Measurements from ENCODE around the gene ACTRT3.

DNA sequence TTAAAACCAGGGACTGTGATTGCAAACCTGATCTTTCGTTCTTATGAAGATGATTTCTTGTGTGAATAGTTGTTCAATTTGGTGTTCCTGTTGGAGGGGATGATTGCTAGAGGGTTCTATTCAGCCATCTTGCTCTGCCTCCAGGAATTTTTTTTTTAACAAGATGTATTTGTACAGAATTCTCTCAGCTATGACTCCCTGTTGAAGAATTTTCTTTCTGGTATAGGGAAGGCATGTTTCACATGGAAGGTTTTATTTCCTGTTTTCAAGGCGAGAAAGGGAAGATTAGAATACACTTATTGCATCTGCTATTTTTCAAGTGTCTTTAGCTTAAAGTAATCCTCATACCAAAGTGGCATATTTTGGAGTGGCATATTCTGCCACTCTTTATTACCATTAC is 49.0 kb upstream of the ACTRT3 start:
- TF ChIP-seq ZNF274 (IDR thresholded peaks at IDR 0.05; ENCODE audit: low read depth, low read length) (no peak), YY1 (IDR thresholded peaks at IDR 0.05; ENCODE audit: insufficient read depth, insufficient read length) (no peak)
